B cell (primary cell): ENCODE data around the gene SLC16A10. TPM values are rescaled to one million over a fixed set of nuclear protein-coding genes. Genes with fewer than 3 reads are reported as not detected.

Experiments
- ATAC-seq: fragments of 200-7000 bp; cut with Tn5 transposase; one replicate; pipeline ENCODE4 v1.10.0; 2021; ENCODE audit warnings: low read depth, mild to moderate bottlenecking, moderate number of reproducible peaks, moderate library complexity
- CTCF ChIA-PET: fragments of 350-600 bp; sonication (Branson Sonifier 250); formaldehyde crosslinking; loops from one replicate; lab custom pipeline; 2021; ENCODE audit warnings: antibody characterized with exemption, inconsistent platforms; lab: Charles Lee
- POLR2A ChIA-PET: fragments of 350-600 bp; sonication (Branson Sonifier 250); formaldehyde crosslinking; loops from one replicate; lab custom pipeline; 2021; ENCODE audit warnings: antibody characterized with exemption; lab: Charles Lee
- DNase-seq: peaks from one replicate; pipeline ENCODE4 v3.0.0; 2013
- H2AFZ ChIP-seq: 2 replicates; pipeline ENCODE4 v1.6.1; 2012; ENCODE audit warnings: mild to moderate bottlenecking, low read depth, low read length; ENCODE audit not compliant: insufficient read depth, poor library complexity, severe bottlenecking
- H3K27ac ChIP-seq, 2 donors: 1 replicate in 1 of 2; 2 replicates in 1 of 2; pipeline ENCODE4 v1.5.1; 2012 to 2013; ENCODE audit warnings: low read length in 2 of 2, mild to moderate bottlenecking in 2 of 2, moderate library complexity in 1 of 2
- H3K27me3 ChIP-seq, 4 experiments: fragments of 200-600 bp in 1 of 4; sonication (generic) in 1 of 4; replicated peaks in 1 of 4; 1 replicate in 2 of 4; 2 replicates in 2 of 4; pipeline versions ENCODE4 v1.6.1 to v1.7.0; 2013 to 2016; ENCODE audit warnings: low read length in 3 of 4, mild to moderate bottlenecking in 2 of 4, mixed read lengths in 1 of 4, moderate library complexity in 1 of 4; ENCODE audit not compliant: insufficient read depth in 4 of 4, control insufficient read depth in 3 of 4; ENCODE audit errors: control extremely low read depth in 1 of 4
- H3K36me3 ChIP-seq, 2 experiments: replicated peaks in 1 of 2; 1 replicate in 1 of 2; 2 replicates in 1 of 2; pipeline versions ENCODE4 v1.6.1 to v1.7.1; 2013; ENCODE audit warnings: low read length in 1 of 2; ENCODE audit not compliant: insufficient read depth in 2 of 2, control insufficient read depth in 1 of 2; ENCODE audit errors: control extremely low read depth in 1 of 2, extremely low read depth in 1 of 2
- H3K4me1 ChIP-seq, 2 donors: fragments of 200-600 bp in 1 of 2; sonication (generic) in 1 of 2; 1 replicate in 1 of 2; 2 replicates in 1 of 2; pipeline versions ENCODE4 v1.5.1 to v1.6.1; 2013 to 2017; ENCODE audit warnings: low read length in 2 of 2; ENCODE audit not compliant: control insufficient read depth in 2 of 2, insufficient read depth in 2 of 2
- H3K4me2 ChIP-seq: replicated peaks from 2 replicates; pipeline ENCODE3; 2012; ENCODE audit warnings: mild to moderate bottlenecking, low read depth, low read length; ENCODE audit not compliant: poor library complexity, severe bottlenecking
- H3K4me3 ChIP-seq, 5 experiments: fragments of 200-600 bp in 1 of 5; sonication (generic) in 1 of 5; 1 replicate in 3 of 5; 2 replicates in 2 of 5; pipeline versions ENCODE4 v1.5.1 to v1.7.0; 2011 to 2016; ENCODE audit warnings: low read length in 4 of 5, mild to moderate bottlenecking in 4 of 5, low read depth in 2 of 5, control low read depth in 1 of 5, moderate library complexity in 1 of 5; ENCODE audit not compliant: insufficient read depth in 1 of 5; ENCODE audit errors: control extremely low read depth in 1 of 5, extremely low read depth in 1 of 5
- H3K79me2 ChIP-seq: fragments of 200-600 bp; sonication (generic); one replicate; pipeline ENCODE4 v1.6.0; 2016; ENCODE audit warnings: low read length; ENCODE audit not compliant: control insufficient read depth, insufficient read depth
- H3K9ac ChIP-seq: fragments of 200-600 bp; sonication (generic); 2 replicates; pipeline ENCODE4 v1.6.1; 2017; ENCODE audit warnings: mild to moderate bottlenecking, low read length, moderate library complexity
- H3K9me3 ChIP-seq, 3 donors: one replicate each; pipeline versions ENCODE4 v1.6.1 to v1.7.1; 2013; ENCODE audit warnings: low read length in 2 of 3; ENCODE audit not compliant: control insufficient read depth in 2 of 3, insufficient read depth in 1 of 3; ENCODE audit errors: control extremely low read depth in 1 of 3
- H4K20me1 ChIP-seq: 2 replicates; pipeline ENCODE4 v1.6.0; 2012; ENCODE audit warnings: mild to moderate bottlenecking, low read length; ENCODE audit not compliant: insufficient read depth, control insufficient read depth, poor library complexity, severe bottlenecking
- H3K27ac Mint-ChIP-seq: one replicate; pipeline ENCODE4 v1.8.0; 2021; ENCODE audit warnings: mixed read lengths
- H3K27me3 Mint-ChIP-seq: one replicate; pipeline ENCODE4 v1.8.0; 2021; ENCODE audit warnings: mixed read lengths
- H3K4me1 Mint-ChIP-seq: one replicate; pipeline ENCODE4 v1.8.0; 2021; ENCODE audit warnings: mixed read lengths
- H3K4me3 Mint-ChIP-seq: one replicate; pipeline ENCODE4 v1.8.0; 2021; ENCODE audit warnings: mixed read lengths
- H3K9me3 Mint-ChIP-seq: one replicate; pipeline ENCODE4 v1.8.0; 2022; ENCODE audit warnings: mixed read lengths; ENCODE audit not compliant: insufficient read depth
- CTCF ChIP-seq: fragments of 200-600 bp; IDR thresholded peaks from one replicate; pipeline ENCODE4 v1.8.0; 2022; ENCODE audit warnings: antibody characterized with exemption, mild to moderate bottlenecking
- EZH2 ChIP-seq: IDR thresholded peaks from 2 replicates; pipeline ENCODE4 v1.6.1; 2012; ENCODE audit warnings: borderline replicate concordance, low read depth, mild to moderate bottlenecking, moderate library complexity, low read length; ENCODE audit not compliant: insufficient read depth, poor library complexity, severe bottlenecking
- WGBS: methylation state at CpG from one replicate; pipeline ENCODE4 v1.1.5; 2013; ENCODE audit warnings: missing lambda C conversion rate; ENCODE audit not compliant: insufficient coverage; 5-methylcytosine and 5-hydroxymethylcytosine counted together
- intact Hi-C: fragments of 100-400 bp; cut with micrococcal nuclease; formaldehyde crosslinking; loops from one replicate; pipeline ENCODE4 v1.10.0; 2022
- polyA plus RNA-seq: library from polyadenylated mRNA; depleted of rRNA; stranded (reverse); fragments of >200 nt; gene quantifications from 2 replicates; pipeline ENCODE4 v1.2.3, GENCODE V29; 2012
- total RNA-seq, 2 donors: library from RNA; stranded (reverse); fragments of 120-200 nt in 1 of 2; gene quantifications; 1 replicate in 1 of 2; 2 replicates in 1 of 2; pipeline versions ENCODE4 v1.2.3 to v1.2.4, GENCODE V29; 2013 to 2022

SLC16A10 gene
- total and polyA plus RNA-seq, 2 donors (not counting 1 experiment from before 2014, with no cell fraction given) = 0.06 to 0.71 TPM

DNA sequence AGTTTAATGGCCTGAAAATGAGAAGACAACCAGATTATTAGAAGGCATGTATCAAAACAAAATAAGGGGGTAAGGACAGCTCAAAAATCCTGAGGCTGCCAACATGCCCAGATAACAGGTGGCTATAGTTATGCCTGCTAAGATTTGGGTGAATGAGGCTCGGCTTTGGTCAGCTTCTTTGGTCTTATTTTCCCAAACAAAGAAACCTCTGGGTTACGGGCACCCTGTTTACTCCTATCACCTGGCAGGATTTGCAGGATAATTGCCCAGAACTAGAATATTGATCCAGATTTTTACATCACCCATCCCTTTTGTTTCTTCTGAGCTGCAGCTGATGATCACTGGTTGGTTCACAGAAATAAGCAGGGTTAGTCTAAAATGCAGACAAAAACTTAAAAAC, 74.3 kb downstream of the SLC16A10 start:
- POLR2A ChIA-PET = no interaction called here
- H3K4me3 Mint-ChIP-seq = no peak overlapping the region

DNA sequence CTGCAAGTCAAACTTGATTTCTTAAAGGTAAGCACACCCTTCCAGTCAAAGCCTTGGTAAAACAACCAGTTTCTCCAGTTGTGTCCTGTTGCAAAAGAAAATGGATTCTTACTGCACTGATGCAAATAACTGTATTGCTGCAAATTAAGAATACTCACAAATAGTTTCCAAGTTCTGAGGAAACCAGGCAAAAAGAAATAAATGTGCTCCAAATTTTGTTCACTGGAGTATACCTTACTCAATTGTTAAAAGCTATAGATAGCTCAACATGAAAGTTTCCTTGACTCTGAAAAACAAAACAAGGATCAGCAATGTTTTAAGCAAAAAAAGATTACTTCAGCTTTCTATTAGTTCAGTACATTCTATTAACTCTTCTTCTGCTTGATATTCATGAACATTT, 75.2 kb downstream of the SLC16A10 start:
- no peak overlapping the region for H3K27ac Mint-ChIP-seq
- peaks cover 8% of the 10 kb centered on the region for H3K9me3 Mint-ChIP-seq
- peaks cover 0 to 17% (median 11%) of the 10 kb centered on the region in 3 donors for H3K9me3 ChIP-seq
- H3K4me3 ChIP-seq = no peak overlapping the region
- H3K27me3 Mint-ChIP-seq = peaks cover 4% of the 10 kb centered on the region
- no peak for ATAC-seq
- no peak overlapping the region for H3K9ac ChIP-seq
- H3K4me1 ChIP-seq = no peaks in the 10 kb centered on the region
- ChIA-PET POLR2A (no interaction called here), CTCF (no interaction called here)
- H2AFZ ChIP-seq = no peak overlapping the region
- no peak overlapping the region for H3K4me3 Mint-ChIP-seq
- H3K4me1 Mint-ChIP-seq = no peaks in the 10 kb centered on the region
- no peaks in the 10 kb centered on the region for H3K27me3 ChIP-seq
- H3K79me2 ChIP-seq = no peaks in the 10 kb centered on the region
- TF ChIP-seq EZH2 = no peak
- TF ChIP-seq CTCF = no peak
- H4K20me1 ChIP-seq = no peaks in the 10 kb centered on the region
- H3K27ac ChIP-seq = no peak overlapping the region
- intact Hi-C loops = no loop called here
- no peak overlapping the region for H3K4me2 ChIP-seq
- peak; percentile 23 for DNase-seq
- no peaks in the 10 kb centered on the region for H3K36me3 ChIP-seq

More for the DNA sequence above, 74.3 kb downstream of the SLC16A10 start:
- H2AFZ ChIP-seq = no peak overlapping the region
- H3K9me3 Mint-ChIP-seq = peaks cover 8% of the 10 kb centered on the region
- TF ChIP-seq CTCF (no peak), EZH2 (no peak)
- no peaks in the 10 kb centered on the region for H3K36me3 ChIP-seq
- DNase-seq (no peak), ATAC-seq (no peak)
- no peaks in the 10 kb centered on the region for H3K27me3 ChIP-seq
- no peak overlapping the region for H3K4me3 ChIP-seq
- H3K9ac ChIP-seq = no peak overlapping the region
- WGBS = 100% methylated on average over 2 of the region's 2 CpGs
- no peaks in the 10 kb centered on the region for H3K79me2 ChIP-seq
- H3K27ac ChIP-seq = no peak overlapping the region
- H3K27me3 Mint-ChIP-seq = no peaks in the 10 kb centered on the region
- H3K9me3 ChIP-seq = peaks cover 0 to 17% (median 11%) of the 10 kb centered on the region in 3 donors
- no peaks in the 10 kb centered on the region for H3K4me1 Mint-ChIP-seq
- intact Hi-C loops = no loop called here
- H3K4me2 ChIP-seq = no peak overlapping the region
- CTCF ChIA-PET = no interaction called here
- H4K20me1 ChIP-seq = no peaks in the 10 kb centered on the region
- H3K27ac Mint-ChIP-seq = no peak overlapping the region
- no peaks in the 10 kb centered on the region for H3K4me1 ChIP-seq
